GM19467 (cell line): ENCODE data around the gene TRDMT1.
"Not testable (repeated sequence)": the region's sequence is repeated elsewhere in the genome, so short reads cannot be mapped to it uniquely, and the experiment has no call there.

Source experiments
- ATAC-seq: cut with Tn5 transposase; IDR thresholded peaks from one replicate; pipeline ENCODE4 v1.9.1; 2021; ENCODE audit warnings: mild to moderate bottlenecking, moderate library complexity; ENCODE audit not compliant: unreplicated experiment

Gene TRDMT1

DNA sequence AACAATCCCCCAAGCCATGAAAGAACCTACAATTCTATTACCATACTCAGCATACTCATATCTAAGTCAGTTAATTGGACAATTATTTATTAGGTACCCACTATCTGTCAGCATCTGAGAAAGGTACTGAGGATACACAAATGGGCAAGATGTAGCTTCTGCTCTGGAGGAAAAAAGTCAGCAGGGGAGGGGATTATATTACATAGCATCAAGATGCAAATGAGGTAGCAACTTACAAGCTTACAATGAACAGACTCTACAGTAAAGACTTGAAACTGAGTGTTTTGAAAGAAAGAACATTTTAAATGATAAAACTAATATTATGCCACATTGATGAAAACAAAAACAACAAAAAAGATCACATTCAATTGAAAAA is 61.1 kb downstream of the TRDMT1 start:
- ATAC-seq = no peak

GRCh38 chr10:17138460-17139042 is 62.9 kb downstream of the TRDMT1 start:
- no peak for ATAC-seq

GRCh38 chr10:17134737-17135260 is 66.7 kb downstream of the TRDMT1 start:
- no peak for ATAC-seq

GRCh38 chr10:17134282-17134681 is 67.2 kb downstream of the TRDMT1 start:
- no peak for ATAC-seq

- ATAC-seq = no peak
These were observed 71.7 kb downstream of the TRDMT1 start, which contains the start of gene CUBN for GRCh38 chr10:17129741-17130140. TSS of gene CUBN (minus strand) at chr10:17129811. CDS start at chr10:17129765, 46 bp downstream.

DNA sequence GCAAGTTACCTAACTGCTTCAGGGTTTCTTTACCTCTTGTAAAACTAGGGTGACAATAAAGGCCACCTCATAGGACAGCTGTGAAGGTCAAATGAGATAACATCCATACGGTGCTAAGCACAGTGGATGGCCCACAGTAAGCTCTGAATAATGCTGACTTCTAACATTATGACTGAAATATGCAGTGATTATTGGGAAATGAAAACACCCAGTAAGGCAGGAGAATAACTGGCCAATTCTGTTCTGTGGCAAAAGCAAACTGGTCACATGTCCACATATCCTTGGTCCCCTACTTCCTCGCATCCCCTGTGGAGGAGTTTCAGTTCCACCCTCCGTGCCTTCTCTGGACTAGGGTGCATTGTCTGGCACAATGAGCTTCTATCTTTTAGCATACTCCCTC is 73.2 kb downstream of the TRDMT1 start:
- ATAC-seq = no peak

GRCh38 chr10:17126327-17126726 is 75.1 kb downstream of the TRDMT1 start:
- no peak for ATAC-seq

- ATAC-seq = no peak
These were observed 76.1 kb downstream of the TRDMT1 start for GRCh38 chr10:17125206-17125893.

GRCh38 chr10:17123961-17124360 is 77.5 kb downstream of the TRDMT1 start:
- no peak for ATAC-seq

DNA sequence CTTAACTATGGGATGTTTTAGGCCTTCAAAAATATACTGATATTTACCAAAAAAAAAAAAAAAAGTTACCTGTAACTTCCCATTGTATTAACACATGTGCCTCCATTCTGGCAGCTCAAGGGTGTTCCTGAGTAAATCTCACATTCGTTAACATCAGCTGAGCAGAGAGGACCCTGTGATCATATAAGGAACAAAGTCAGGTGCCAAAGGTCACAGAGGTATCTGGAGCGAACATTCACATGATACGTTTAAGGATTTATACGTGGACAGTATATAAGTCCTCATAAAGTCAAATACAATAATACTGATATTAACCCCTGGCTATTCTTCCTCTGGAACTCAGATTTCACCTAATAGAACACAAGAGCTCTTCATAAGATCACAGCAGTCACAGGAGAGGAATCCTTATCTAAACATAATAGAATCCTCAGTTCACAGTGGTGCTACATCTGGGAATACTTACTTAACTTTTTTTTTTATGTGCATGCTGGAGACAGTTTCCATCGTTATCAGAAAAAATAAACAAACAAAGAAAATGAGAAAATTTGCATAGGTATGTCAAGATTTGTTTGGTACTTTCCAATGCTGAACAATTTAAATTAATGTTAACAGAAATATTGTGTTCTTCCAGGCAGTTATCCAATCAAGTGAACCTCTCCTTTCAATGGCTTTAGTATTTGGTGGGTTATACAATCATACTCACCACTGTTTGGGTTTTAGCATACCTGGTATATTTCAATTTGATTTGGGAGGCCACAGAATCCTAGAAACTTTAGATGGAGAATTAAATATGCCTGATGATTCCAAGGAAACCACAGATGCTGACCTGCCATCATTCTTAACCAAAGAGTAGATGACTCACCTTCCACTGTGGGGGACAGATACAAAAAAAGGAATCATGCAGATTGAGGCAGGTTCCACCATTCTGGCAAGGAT is 78.5 kb downstream of the TRDMT1 start:
- ATAC-seq = no peak

GRCh38 chr10:17122052-17122451 is 79.4 kb downstream of the TRDMT1 start:
- no peak for ATAC-seq

DNA sequence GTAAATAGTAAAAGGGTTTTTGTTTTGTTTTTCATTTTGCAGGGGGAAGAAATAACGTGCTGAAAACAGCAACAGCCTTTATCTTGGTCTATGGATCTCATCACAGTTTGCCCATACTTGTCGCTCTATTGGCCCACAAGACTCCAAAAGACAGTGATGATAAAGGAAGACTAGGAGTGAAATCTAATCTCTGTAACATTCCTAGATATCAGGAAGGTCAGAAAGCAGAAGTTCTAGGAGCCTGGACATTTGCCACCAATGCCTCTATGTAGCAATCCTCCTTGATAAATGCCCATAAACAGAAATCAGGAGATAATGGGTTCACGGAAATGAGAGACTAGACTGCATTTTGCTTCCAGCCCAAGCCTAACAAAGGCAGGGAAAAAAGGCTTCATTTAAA is 80.8 kb downstream of the TRDMT1 start:
- no peak for ATAC-seq

DNA sequence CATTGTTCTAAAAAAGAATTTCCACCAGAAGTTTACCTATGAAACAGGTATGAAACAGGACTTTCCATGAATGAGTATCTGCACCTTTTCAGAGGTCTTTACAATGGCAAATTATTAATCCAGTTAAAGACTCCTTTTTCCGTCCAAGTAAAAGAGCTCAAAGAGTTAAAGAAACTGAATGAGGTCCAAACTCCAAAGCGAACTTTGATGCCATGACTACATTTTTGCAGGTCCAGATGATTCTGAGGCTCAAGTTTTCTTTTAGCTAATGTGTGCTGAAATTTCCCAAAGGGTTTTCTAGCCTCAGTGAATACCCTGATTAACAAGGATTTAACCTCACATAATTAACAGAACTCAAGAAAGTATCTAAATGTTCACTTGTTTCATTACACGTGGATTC is 81.6 kb downstream of the TRDMT1 start:
- ATAC-seq = no peak

DNA sequence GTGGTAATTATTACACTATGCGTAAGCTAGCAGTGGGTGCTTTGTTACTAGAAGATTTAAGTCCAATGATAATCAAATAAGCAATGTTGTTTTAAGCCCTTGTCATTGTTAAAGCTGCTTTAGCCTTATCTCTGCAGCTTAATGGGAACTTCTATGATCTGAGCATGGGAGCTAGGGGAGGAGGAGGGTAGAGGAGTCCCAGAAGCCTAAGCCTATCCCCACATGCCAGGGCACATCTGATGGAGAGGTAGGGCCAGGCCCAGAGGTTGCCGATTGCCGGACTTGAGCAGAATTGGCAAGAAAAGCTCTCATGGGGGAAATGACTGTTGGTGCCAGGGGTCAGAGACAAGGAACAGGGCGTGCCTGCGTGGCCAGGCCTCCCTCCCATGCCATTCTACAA is 85.3 kb downstream of the TRDMT1 start:
- no peak for ATAC-seq

DNA sequence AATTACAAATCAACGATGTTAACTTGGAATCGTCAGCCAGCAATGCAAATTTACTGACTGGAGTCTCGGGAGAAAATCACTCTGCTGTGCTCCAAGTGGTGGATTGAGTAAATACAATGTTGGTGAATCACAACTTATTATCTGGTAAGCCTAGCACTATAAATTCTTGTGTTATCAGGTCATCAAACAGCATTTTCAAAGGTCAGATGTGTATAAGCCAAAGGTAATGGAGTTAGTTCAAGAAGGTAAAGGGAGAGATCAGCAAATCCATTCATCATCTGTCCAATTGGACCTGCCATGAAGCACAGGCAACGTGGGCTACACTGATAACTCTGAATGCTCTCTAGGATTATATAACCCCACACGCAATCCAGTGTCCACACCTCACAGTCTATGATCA is 85.8 kb downstream of the TRDMT1 start:
- no peak for ATAC-seq

DNA sequence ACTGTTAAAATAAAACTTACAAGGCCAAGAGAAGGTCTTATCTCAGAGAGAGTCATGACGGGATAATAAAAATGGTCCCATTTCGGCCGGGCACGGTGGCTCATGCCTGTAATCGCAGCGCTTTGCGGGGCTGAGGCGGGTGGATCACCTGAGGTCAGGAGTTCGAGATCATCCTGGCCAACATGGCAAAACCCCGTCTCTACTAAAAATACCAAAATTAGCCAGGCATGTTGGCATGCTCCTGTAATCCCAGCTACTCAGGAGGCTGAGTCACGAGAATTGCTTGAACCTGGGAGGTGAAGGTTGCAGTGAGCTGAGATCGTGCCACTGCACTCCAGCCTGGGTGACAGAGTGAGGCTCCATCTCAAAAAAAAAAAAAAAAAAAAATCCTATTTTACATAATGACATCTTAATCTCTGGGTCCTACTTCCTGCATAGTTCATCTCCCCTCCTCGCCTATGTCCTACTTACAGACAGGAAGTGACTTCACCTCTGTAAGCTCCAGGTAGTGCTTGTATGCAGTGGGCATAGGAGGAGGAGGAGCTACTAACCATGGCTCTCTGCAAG is 86.5 kb downstream of the TRDMT1 start:
- not testable (repeated sequence) for ATAC-seq

DNA sequence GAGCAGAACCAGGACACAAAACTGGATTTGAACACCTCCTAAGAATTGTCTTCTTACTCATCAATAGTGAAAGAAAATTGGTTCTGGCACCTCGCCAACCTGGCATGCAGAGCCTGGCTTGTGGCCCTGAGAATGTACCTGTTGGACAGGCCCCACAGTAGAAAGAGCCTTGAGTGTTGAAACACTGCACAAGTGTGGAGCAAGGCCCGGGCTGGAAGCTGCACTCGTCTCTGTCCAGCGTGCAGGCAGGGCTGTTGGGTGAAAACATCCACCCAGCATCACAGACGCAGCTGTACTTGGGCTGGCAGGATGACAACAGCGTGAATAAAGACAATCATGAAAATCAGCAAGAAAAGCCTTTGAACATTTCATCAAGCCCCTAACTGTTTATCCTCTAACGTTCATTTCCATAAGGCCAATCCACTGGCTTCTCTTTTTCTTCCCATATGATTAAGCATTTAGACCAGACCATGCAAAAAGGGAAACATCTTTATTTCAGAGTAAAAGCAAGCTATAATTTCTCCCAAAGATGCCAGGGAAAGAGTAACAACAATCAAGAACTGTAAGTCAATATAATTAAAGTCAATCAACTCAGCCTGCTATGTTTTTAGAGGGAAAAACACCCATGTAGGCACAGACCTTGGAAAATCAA is 87.5 kb downstream of the TRDMT1 start:
- no peak for ATAC-seq

- no peak for ATAC-seq
These were observed 88.1 kb downstream of the TRDMT1 start for GRCh38 chr10:17113346-17113745.

DNA sequence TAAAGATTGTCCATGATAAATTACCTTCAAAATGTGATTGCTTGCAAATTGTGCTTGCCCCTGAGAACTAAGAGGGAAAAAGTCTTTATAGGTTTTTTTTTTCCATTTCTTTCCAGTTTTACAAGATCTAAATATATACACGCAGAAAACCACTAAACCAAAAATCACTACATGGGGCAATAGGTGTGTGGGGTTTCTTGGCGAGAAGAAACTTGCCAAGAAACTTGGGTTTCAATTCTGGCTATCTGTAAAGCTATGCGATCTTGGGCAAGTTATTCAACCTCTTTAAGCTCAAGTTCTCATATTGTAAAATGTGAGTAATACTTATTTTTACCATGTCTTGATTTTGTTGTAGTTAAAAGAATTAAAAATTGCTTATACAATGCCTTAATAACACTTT is 88.9 kb downstream of the TRDMT1 start:
- ATAC-seq = no peak

GRCh38 chr10:17109475-17110207 is 91.8 kb downstream of the TRDMT1 start:
- ATAC-seq = no peak
